Inflammatory macrophage treated with lipopolysaccharide for 4 hours (primary cell): Measurements from ENCODE around the gene ACP4.
"Not testable (repeated sequence)": the region's sequence is repeated elsewhere in the genome, so short reads cannot be mapped to it uniquely, and the experiment has no call there.

ENCODE experiments used
- DNase-seq: peaks from one replicate; pipeline ENCODE4 v3.0.0-alpha.2; 2020

ACP4 gene

DNA sequence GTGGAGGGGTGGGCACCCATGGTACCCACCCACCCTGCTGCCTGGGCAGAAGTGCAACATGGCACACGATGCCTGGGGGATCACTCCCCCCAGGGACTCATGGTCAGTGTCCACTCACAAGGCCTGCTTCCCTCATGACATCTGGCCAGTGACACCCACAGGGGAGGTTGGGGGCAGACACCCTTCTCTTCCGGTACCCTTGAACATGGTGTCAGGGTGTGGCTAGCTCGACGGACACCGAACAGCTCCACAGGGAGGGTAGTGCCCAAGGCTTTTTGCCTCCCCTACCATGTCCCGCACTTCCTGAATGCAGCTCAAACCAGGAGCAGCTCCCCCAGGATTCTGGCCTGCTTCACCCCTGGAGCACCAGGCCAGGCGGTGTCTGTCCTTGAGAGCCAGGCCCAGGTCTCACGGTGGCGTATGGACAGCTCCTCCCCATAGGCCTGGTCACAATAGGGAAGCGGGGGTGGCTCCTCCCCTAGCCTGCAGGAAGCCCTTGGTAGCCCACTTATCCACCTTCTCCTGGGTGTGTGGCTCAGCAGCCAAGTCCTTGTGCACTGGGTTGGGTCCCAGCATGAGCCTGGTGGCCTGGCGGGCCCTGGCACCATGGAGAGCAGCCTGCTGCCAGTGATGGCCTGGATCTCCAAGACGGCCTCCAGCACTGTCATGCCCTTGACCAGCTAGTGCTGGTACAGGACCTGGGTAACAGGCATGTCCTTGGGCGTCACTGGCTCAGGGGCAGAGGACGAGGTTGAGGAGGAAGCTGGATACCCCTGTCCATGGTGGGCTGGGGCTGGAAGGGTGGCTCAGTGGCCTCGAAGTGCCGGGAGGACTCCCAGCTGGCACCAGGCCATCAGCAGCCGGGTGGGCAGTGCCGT is 7.8 kb downstream of the ACP4 start:
- DNase-seq = no peak

DNA sequence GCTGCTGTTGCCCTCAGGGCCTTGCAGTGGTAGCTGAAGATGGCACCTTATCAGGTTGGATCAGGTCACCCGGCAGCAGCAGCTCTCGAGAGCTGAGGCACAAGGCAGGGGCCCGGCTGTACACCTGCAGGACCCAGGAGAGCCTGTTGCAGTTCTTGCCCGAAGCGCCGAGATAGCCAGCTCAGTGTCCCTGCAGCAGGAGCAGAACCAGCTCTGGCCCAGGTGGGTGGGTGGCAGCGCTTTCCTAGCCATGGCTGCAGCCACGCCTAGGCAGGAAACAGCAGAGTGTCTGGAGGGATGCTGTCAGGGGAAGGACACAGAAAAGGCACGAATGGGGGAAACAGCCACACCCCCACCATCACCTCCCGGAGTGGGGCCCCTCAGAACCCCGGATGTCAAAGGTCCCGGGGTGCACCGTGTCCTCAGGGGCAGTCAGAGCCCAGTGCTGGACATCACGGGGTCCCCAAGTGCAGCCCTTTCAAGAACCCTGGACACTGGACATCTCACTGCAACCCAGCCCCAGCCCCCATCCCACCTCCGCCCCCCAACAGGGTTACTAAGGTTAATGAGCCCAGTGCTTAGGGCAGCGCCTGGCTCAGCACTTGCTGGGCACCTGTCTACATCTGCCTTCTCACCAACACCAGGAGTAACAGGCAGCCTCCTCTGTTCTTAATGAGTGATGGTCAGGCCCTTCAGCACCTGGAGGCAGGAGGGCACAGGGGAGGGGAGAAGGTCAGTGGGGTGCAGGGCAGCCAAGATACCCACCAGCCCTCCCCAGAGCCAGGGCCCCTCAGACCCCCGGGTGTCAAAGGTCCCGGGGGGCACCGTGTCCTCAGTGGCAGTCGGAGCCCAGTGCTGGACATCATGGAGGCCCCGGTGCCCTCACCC is 8.7 kb downstream of the ACP4 start:
- DNase-seq = no peak

DNA sequence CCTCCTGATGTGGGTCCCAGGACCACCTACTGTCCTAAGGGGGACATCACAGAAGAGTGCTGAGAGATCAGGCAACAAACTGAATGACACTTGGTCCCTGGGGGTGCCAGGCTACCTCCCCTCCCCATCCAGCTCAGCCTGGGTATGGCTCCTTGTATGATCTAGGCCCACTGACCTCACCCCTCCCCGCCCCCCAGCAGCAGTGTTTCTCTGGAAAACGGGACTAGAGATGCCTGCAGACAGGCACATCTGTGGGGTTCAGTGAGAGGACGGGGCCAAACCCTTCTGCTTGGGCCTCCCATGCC is 9.3 kb downstream of the ACP4 start:
- DNase-seq = no peak

DNA sequence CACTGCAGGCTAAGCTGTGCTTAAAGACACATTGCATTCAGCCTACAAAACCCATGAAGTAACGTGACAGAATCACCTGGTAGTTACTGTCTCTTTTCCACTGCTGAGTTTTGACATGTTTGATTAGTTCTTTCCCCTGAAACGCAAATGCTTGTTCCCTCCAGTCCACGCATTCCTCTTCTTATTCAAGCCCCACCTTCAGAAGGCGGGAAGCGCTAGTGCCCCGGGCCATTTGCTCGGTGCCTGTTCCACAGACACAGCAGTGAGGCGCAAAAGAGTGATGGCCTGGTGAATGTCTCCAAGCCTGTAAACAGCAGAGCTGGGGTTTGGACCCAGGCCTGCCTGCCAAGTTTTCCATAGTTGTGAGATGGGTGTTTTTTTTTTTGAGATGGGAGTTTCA is 10.9 kb downstream of the ACP4 start:
- no peak for DNase-seq

DNA sequence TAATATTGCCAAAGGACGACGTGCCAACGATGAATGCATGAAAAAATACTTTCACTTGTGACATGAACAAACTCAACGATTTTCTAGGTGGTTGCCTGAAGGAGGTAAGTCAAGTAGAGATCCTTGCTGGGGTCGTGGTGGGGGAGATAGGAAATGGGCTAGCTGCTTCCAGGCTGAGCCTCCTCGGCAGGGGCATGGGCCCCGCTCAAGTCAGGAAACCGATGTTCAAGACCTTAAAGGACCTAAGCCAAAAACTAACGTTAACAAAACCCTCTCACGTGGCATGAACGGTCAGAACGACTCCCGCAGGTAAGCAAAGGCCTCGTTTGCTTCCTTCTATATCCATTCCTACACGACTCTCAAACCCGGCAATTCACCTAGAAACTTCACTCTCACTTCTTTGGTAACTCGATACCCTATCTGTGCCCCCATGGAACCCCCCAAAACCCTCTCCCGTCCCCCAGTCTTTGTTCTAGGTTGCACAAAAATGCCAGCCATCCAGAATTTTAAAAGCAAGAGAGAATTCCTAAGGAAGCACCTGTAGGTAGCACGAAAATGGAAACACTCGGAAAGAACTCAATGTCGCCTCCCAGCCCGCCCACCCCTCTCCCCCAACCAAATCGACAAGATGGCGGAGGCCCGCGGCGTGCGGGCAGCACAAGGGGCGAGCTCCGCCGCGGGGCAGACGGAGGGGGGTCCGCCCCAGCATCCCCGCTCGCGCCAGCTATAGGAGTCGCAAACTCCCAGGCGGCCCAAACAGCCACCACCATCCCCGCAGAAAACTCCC is 13.6 kb downstream of the ACP4 start:
- DNase-seq = peak; percentile 5

DNA sequence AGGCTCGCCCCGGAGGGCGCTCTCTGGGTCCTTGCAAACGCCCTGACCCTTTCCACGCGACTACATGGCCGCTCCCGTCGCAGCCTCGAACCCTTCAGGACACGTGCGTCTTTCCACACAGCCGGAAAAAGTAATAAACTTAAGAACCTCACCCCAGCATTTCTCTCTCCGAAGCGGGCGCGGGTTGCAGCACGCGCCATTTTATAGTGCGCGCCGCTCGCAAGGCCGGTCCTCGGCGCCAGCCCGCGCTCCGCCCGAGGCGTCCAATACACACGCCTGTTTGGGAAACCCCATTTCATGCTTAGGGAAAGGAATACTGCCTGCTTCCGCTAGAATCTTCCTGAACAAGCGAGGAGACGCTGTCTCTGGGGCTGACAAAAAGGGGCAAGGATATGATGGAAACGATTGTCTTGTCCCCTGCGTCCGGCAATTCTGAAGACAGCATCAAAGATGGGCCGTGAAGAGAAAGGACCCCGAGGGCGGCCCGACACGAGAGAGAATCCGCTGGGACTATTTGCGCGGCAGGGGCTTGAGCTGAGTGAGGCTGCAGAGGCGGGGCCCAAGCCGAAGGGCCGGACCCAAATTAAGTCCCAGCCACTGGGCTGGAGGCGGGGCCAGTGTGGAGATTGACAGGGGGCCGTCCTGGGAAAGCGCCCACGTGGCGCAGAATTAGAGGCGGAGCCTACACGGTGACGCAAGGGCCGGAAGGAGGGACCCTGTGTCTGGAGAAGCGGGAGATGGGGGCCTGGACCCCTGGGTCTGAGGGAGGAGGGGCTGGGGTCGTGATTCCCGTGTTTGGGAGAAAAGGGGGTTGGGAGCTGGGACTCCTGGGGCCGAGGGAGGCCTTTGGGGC is 14.4 kb downstream of the ACP4 start:
- peak; percentile 99 for DNase-seq

DNA sequence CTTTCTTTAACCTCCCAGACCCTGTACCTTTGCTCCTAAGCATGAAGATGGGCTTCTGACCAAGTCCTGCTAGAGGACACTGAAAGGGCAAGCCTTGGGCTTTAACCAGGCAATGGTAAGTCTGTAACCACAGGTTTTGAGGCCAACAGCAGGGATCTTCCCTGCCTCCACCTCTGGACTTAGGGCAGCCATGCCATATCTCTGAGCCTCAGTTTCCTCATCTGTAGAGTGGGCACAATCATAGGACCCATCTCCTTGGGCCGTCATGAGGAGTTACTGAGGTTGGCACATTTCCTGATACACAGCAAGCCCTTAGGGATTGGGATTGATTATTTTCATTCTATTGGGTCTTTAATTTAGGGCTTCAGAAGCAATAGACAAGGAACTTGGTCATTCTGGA is 18.6 kb downstream of the ACP4 start:
- DNase-seq = no peak

DNA sequence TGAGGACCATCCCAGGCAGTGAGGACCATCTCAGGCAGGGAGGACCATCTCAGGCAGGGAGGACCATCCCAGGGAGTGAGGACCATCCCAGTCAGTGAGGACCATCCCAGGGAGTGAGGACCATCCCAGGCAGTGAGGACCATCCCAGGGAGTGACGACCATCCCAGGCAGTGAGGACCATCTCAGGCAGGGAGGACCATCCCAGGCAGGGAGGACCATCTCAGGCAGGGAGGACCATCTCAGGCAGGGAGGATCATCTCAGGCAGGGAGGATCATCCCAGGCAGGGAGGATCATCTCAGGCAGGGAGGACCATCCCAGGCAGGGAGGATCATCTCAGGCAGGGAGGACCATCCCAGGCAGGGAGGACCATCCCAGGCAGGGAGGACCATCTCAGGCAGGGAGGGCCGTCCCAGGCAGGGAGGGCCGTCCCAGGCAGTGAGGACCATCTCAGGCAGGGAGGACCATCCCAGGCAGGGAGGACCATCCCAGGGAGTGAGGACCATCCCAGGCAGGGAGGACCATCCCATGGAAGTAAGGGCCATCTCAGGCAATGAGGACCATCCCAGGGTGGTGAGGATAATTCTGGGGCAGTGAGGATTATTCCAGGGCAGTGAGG is 21.5 kb downstream of the ACP4 start:
- not testable (repeated sequence) for DNase-seq

DNA sequence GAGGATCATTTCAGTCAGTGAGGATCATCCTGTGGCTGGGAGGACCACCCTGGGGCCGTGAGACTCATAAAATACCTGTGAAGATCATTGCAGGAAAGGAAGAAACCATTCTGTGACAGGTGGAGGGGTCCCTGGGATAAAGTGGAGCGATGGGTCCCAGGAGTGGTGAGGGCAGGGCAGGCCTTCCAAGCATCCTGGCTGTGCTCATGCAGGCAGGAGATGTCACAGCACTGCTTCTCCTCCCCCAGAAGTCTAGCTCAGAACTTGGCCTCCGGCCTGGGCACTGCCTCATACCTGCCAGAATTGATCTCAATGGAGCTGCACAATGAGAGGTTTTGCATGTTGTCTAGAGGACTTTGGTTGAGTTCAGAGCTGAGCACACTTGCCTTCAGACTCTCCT is 22.3 kb downstream of the ACP4 start:
- DNase-seq = no peak

DNA sequence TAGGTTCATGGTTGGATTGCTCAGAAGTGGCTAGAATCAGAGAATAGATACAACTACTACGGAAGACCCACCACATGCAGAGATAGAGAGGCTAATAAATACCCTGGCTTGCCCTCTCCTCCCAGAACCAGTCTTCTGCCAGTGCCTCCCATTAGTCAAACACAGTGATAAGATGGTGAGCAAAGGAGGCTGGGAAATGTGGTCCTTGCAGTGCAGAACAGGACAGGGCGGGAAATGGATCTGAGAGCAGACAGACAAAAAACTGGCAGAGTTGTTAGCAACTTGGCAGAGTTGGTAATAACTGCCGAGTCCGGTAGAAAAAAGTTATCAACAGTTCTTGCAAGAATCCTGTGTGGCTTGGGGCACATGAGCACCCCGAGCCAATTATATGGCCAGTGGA is 24.7 kb downstream of the ACP4 start:
- no peak for DNase-seq

DNA sequence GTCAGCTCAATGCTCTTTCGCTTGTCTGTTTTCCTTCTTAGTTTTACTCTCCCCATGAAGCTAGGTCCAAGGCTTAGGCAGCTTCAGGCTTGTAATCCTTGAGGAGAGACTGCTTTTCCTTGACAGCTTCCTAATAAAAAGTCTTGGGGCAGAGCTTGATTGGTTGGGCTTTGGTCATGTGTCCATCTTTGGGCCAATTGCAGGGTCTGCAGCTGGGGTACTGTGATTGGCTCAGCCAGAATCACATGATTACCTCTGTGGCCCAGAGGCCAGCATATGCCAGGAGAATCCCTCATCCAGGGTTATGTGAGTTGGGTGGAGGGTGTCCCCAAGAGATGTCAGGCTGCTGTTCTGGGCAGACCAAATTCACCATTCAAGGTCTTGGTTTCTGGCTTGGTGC is 25.2 kb downstream of the ACP4 start:
- DNase-seq = no peak

DNA sequence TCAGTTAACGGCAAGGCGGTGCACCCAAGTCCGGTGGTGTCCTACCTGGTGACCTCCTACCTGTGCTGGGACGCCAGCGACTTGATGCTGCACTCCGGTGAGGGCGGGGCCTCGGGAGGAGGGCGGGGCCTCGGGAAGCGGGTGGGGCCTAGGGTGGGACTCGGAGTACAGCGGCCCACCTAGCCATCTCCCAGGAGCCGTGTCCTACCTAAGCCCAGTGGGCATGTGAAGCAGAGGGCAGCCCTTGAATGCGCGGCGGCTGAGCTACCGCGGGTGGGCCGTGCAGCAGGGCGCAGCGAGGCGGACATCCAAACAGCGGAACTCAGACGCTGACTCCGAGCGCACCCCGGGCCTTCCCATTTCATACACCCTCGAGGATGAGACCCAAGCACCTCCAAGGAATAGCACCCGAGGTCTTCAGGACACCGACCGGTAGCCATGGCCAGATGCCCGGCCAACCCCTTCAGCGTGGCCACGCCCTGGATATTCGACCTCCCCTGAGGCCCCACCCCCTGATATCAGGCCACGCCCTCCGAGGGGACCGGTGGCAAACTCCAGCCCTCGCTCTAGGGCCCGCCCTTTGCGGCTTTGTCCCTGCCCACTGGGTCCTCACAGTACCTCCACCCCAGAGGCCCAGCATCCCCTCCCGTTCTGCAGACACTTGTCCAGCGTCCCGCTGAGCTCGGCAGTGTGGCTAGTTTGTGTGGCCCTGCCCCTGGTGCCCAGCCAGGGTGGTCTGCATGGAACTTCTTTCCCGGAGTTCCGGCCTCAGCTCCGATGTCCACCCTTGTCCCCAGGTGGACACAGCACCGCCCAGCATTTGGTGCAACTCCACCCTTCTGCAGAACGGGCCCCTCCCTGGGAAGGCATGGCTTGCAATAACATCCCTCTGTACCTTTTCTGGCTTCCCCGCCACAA is 28.0 kb downstream of the ACP4 start:
- peak; percentile 54 for DNase-seq

DNA sequence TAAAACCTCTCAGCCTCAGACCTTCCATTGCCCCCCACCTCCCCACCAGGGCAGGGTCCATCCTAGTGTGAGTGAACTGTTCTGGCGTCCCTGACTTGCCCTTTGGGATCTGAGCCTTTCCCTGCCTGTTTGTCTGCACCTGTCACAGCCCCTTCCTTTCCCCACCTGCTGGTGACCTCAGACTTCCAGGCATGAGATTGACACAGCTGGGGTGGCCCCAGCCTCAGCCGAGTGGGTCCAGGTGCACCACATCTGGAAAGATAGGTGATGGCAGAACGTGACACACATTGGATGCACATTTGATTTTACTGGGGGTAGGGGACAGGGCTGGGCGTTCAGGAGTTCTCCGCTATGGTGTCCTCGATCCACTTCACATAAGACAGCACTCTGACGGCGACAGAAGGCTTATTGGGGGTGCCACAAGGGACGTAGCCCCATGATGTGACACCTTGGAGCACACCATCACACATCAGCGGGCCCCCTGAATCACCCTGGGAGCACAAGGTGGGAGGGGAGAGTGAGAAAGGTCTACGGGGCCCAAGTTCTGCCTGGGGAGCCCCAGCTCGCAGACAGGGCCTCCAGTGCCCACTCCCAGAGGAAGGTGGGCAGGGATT is 28.8 kb downstream of the ACP4 start:
- DNase-seq = no peak

DNA sequence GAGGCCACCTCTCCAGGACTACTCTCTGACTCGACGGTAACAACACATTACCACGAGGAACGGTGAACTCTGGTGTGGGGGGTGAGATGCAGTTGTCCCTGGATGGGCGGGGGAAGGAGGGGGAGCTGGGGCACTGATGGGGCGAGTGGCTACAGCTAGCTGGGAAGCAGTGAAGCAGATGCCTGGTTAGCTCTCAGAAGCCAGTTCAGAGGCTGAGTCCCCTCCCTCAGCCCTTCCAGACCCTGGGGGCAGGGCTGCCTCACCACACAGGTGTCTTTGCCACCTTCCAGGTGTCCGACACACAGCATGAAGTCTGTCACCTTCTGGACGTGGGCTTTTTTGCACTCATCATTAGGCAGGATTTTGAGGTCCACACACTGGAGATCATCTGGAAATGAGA is 29.4 kb downstream of the ACP4 start:
- DNase-seq = no peak

DNA sequence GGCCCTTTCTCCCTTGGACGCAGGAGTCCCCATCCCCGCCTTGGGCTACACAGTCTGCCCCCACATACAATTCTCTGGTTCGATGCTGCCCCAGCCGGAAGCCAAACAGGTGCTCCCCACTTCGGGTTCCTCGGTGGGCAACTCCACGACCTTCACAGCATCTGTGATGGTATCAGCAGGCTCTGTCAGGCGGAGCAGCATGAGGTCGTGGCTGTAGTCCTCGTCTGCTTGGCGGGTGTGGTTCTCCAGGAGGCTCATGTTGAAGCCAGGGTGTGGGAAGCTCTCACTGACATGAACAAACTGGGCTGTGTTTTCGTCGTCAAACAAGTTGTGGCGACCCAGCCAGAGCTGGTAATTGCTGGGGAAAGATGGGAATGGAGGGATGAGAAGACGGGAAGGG is 29.9 kb downstream of the ACP4 start:
- DNase-seq = no peak

DNA sequence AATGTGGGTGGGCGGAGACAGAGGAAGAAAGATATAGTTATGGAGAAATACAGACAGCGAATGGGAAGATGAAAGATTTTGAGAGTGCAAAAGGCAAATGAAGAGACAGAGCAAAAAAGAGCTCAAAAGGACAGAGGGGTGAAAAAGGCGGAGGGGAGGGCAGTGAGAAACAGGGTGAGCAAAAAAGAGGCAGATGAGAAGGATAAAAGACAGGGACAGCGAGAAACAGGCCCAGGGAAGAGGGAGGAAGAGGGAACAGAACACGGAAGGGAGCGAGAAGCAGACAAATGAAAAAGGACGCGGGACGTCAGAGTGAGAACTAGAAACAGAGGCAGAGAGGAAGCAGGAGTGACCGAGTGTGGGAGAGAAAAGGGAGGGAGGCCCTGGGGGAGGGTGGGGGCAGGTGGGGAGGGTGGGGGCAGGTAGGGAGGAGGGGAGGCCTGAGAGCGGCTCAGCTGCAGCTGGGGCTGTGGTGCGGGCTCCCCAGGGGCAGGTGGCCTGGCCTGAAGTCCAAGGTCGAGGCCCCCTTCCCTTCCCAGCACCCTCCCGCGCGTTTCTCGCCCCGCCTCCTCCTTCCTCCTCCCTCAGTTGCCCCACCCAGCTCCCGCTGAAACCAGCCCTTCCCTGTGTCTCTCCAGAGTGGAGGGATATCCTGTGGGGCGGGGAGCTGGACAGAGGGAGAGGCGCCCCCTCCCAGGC is 30.5 kb downstream of the ACP4 start:
- peak; percentile 11 for DNase-seq

DNA sequence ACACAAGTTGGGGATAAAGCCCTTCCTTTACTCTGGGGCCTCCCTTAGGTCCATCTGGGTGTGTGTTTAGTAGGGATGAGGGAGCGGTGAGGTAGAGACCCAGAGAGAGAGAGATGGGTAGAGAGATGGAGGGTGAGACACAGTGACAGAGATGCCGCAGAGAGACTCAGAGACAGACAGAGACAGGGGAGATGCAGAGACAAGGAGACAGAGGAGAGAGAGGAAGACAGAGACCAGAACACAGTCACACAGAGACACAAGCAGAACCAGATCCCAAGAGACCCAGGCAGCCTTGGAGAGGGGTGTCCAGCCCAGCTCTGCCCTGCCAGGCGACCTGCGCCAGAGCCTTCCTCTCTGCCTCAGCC is 31.0 kb downstream of the ACP4 start:
- DNase-seq = no peak

DNA sequence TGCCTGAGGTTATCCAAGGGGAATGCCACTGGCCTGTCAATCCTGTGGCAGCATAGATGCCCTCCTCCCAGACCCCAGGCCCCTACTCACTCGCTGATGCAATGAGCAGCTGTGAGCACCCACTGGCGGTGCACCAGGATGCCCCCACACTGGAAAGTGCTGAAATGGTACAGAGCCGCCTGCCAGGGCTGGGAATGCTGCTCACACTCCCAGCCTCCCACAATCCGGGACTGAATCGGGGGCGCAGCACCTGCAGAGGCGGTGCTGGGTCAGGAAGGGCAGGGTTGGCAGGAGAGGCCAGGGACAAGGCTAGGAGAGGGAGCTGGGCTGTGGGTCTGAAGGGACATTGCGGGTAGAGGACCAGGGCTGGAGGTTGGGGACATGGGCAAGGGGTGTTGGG is 31.4 kb downstream of the ACP4 start:
- no peak for DNase-seq

DNA sequence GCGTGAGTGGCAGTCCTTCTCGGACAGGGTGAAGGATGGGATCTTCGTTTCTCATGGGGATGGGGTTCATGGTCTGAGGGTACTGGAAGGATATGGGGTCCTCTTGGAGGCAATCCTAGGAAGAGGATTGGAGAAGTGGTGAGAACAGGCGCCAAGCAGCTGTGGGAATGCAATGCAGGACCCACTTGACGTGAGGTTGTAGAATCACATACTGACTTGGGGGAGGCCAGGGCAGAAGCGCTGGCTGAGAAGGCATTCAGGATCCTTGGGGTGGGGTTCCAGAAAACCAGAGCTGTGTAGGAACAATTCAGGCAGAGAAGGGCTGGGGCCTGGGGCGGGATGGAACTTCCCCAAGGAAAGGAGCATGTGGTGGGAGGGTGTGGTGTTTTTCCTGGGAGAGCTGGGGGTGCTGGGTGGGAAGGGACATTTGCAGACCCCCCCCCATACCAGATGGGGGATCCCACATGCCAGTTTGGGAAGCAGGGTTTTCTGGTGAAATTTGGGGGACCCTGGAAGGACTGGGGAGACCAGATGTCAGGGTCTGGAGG is 32.5 kb downstream of the ACP4 start:
- no peak for DNase-seq
